OCI-LY1 (cell line): ENCODE data around the gene CD300A.

Experiments
- EZH2 ChIP-seq: fragments of 200-600 bp; sonication (generic), shearing (Covaris generic); IDR thresholded peaks from 2 replicates; pipeline ENCODE4 v1.8.0; 2017; ENCODE audit warnings: borderline replicate concordance, mixed run types, mild to moderate bottlenecking, antibody characterized with exemption, low read length, moderate library complexity, mixed read lengths
- TF ChIP-seq, protein P1 (sequence below): fragments of 200-600 bp; sonication (generic), shearing (Covaris generic); IDR thresholded peaks from 2 replicates; pipeline ENCODE4 v1.5.1; 2017; ENCODE audit warnings: mild to moderate bottlenecking, antibody characterized with exemption, low read length, moderate library complexity, mixed read lengths

DNA sequence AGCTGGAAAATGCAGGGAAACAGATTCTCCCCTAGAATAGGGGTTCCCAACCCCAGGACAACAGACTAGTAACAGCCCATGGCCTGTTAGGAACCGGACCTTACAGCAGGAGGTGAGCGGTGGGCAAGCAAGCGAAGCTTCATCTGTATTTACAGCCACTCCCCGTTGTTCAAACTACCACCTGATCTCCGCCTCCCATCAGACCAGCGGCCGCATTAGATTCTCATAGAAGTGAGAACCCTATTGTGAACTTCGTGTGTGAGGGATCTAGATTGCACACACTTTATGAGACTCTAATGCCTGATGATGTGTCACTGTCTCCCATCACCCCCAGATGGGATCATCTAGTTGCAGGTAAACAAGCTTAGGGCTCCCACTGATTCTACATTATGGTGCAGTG is 61.3 kb downstream of the CD300A start:
- TF ChIP-seq, protein P1, sequence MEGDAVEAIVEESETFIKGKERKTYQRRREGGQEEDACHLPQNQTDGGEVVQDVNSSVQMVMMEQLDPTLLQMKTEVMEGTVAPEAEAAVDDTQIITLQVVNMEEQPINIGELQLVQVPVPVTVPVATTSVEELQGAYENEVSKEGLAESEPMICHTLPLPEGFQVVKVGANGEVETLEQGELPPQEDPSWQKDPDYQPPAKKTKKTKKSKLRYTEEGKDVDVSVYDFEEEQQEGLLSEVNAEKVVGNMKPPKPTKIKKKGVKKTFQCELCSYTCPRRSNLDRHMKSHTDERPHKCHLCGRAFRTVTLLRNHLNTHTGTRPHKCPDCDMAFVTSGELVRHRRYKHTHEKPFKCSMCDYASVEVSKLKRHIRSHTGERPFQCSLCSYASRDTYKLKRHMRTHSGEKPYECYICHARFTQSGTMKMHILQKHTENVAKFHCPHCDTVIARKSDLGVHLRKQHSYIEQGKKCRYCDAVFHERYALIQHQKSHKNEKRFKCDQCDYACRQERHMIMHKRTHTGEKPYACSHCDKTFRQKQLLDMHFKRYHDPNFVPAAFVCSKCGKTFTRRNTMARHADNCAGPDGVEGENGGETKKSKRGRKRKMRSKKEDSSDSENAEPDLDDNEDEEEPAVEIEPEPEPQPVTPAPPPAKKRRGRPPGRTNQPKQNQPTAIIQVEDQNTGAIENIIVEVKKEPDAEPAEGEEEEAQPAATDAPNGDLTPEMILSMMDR: no peak
- TF ChIP-seq EZH2: no peak
